NCI-H1092 treated with DMSO at 0.1 percent for 48 hours (cell line): Measurements from ENCODE around the gene SYNJ1.
"Not testable (repeated sequence)": the region's sequence is repeated elsewhere in the genome, so short reads cannot be mapped to it uniquely, and the experiment has no call there.

Source experiments
- DNase-seq: peaks from one replicate; lab custom pipeline; 2025; lab: John Stamatoyannopoulos, UW

The SYNJ1 gene

DNA sequence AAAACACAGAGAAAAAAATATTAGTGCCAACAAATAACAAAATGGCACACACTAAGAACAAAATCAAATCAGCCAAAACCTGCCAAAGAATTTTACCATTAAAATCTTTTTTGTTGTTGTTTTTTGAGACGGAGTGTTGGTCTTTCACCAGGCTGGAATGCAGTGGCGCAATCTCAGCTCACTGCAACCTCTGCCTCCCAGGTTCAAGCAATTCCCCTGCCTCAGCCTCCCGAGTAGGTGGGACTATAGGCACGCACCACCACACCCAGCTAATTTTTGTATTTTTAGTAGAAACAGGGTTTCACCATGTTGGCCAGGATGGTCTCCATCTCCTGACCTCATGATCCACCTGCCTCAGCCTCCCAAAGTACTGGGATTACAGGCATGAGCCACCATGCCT, 8.3 kb upstream of the SYNJ1 start:
- not testable (repeated sequence) for DNase-seq

DNA sequence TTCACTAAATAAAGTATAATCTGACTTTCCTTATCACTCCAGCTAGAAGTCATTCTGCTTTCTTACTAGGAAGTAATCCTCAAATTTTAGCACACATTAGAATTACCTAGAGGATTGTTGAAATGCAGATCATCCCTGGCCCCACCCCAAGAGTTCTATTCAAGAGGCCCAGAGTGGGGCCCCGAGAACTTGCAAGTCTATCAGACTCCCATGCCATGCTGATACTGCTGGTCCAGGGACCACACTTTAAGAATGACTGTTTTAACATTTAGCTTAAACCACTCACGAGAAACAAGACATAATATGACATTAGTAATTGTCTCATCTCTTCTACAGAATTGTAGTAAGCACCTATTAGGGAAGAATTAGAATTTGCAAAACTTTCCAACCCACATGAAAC, 7.7 kb upstream of the SYNJ1 start:
- DNase-seq: no peak

DNA sequence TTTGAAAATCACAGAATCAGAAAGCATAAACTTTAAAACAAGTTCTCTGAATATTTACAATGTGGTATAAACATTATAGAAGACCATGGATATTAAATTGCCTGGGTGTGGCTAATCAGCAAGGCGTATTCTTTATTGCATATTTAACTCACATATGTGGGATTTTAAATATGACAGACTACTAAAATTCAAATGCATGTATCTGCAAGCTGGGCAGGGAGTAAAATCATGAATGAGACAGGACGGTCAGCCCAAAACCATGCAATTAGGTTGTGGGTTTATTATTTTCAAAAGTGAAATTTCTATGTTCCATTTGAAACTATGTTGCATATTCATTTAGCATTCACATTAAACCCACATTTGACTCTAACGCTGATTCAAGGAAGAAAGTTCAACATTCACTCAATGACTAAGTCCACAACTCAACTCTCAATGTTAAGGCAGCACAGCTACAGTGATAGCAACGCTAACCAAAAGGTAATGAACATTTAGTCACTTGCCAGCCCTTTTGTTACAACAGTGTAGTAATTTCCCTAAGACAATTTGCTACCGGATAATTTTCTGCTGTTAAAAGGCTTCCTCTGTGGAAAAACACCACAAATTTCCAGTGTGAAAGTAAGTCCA, 6.3 kb upstream of the SYNJ1 start:
- DNase-seq: no peak

DNA sequence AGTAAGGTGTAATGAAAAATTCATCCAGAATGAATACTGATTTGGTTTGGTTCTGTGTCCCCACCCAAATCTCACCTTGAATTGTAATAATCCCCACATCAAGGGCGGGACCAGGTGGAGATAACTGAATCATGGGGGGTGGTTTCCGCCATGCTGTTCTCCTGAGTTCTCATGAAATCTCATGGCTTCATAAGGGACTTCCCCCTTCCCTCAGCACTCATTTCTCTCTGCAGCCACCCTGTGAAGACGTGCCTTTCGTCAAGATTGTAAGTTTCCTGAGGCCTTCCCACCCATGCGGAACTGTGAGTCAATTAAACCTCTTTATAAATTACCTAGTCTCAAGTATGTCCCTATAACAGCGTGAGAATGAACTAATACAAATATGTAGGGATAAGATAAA, 5.5 kb upstream of the SYNJ1 start:
- DNase-seq: no peak

DNA sequence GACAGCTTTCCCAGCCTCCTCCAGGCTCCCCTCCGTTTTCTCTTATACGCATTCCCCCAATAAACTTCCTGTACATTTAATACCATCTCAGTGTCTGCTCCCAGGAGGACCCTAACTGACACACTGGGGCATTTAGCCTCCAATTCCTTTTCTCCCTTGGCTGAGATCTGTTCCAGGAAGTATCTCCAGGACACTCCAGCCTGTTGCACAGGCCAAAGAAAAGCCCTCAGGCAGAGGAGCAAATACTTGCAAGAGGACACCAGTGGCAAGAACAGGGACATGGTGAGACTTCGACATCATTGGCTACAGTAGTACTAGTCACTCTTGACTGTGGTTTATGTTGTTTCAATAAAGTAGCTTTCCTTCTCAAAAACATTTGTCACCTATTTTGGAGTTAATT, 4.7 kb upstream of the SYNJ1 start:
- no peak for DNase-seq

DNA sequence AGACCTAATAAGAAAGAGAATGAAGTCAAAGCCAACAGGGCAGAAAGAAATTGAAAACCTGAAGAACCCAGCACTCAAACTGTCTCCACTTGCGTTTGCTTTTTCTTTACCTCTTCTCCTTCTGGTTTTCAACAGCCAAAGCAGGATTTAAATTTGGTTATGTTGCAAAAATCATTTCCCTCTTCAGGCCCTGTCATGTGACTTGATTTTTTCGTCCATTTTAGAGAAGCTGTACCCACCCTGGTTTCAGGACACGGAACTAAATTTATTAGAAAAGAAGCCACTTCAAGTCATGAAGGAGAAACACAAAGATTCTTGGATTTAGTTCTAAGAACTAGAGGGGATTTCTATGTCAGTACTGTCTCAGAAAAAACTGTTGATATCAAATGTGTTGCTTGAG, 1.0 kb upstream of the SYNJ1 start:
- DNase-seq: no peak

DNA sequence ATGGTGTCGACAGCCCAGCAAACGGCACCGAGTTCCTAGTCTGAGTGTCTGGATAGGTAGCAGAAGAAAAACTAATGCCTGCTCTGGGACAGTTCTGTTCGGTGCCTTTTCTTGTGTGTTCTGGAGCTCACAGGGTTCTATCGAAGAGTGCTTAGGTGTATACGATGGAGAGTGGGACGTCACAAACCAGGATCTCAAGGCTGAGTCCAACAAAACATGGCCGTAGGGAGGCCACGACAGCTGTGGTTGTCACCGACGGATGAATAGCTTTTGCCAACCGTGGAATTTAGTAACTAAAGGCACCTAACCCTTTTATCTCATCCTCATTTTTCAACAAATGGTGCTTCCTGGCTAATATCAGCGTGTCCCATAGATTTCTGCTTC, 635 bp upstream of the SYNJ1 start:
- no peak for DNase-seq

DNA sequence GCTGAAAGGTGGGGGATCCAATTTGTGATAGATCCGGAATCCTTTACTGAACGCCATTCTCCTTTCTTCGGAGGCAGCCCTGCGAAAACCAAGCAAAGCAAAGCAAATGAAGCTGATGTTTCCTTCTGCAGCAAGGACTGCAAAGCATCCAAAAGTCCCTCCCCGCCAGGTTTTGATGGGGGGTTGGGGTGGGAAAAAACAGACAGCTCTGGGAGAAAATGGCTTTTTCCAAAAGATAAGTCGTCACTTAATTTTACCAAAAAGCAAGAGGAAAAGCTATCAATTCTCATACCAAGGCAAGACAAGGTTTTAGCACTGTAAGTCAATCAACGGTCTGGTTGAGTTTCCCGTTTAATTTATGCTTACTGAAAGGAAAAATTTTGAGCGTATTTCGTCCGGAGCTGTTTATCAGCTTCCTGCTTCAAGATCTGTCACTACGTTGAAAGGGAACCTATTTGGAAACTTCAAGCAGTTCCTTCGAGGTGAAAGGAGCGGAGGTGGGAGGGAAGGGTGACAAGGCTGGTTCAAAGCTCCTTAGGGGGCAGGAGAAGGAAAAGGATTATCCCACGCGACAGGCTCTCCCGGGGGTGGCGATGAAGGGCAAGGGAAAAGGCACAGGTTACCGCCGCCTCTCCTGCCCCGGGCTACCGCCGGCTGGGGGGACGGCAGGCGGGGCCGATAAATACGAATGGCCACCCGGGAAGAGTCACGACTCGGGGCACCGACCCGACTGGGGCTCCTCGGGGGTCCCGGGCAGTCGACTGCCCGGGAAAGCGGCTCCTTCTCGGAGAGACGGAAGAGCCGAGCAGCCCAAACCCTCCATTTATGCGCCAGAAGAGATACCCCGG, 750 bp downstream of the SYNJ1 start:
- DNase-seq: peak; percentile 53

DNA sequence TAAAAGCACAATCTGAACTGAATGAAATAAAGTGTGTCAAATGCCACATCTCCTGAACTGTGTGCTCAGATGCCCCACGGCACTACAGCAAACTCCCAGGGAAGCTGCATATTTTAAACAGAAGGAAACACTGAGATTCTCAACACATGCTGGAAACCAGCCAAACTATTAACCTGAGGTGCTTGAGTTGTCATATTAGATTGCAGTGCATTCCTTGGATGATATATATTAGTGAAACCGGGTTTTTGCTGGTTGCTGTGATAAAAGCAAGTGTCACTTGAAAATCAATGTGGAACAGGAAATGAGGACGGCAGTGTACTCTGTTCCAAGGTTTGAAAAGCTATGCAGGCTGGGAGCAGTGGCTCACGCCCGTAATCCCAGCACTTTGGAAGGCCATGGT, 8.7 kb downstream of the SYNJ1 start:
- no peak for DNase-seq

DNA sequence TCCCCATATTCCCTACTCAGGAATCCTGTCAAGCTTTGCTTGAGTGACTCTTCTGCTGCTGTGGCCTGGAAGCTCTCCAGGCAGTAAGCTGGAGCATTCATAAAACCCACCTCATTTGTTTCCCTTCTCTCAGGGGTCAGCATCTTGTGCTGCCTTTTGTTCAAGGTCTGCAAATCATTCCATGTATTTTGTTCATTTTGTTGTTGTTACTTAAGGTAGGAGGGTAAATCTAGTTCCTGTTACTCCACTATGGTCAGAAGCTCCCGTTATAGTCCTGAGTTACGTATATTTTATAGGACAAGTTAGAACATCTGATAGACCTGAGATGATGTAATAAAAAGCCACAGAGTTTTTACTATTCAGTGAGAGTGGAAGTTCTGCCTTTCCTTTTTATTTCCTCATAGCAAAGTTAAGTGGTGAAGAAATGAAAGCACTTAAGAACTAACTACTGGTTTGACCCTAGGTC, 9.9 kb downstream of the SYNJ1 start:
- no peak for DNase-seq

DNA sequence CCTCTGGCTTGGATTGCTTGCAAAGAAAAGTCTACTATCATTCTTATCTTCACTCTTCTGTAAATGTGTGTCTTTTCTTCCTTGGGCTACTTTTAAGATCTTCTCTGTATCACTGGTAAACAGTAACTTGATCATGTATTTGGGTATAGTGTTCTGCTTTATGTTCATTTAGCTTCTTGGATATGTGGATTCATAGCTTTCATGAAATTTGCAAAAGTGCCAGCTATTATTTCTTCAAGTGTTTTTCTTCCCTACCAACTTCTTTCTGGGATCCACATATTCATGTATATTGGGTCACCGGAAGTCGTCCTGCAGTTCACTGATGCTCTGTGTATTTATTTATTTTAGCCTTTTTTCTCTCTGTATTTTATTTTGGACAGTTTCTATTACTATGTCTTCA, 11.3 kb downstream of the SYNJ1 start:
- DNase-seq: no peak

DNA sequence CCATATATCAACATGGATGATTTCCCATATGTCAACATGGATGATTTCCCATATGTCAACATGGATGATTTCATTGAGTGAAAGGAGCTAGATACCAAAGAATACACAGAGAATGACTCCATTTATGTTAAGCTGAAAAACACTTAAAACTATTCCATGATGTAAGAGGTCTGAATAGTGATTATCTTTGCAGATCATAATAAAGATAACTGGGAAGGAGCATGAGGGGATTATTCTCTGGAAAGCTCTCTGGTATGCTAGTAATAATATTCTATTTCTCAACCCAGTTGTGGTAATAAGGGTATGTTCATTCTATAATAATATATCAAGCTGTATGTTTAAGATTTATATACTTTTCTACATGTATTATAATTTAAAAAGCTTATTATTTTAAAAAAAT, 14.1 kb downstream of the SYNJ1 start:
- DNase-seq: no peak

DNA sequence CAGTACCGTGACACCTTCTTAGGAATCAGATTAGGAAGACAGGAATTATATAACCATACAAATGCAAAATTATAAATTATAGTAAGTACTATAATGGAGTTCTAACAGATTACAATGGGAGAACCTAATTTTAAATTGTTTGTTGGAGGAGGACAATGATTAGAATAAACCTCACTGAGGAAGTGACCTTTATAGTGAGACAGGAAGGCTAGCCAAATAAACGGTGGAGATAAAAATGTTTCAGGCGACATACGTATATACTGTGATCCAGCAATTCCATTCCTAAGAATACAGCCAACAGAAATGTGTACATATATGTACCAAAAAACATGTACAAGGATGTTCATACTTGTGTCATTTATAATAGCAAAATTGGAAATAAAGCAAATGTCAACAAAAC, 15.2 kb downstream of the SYNJ1 start:
- DNase-seq: no peak

DNA sequence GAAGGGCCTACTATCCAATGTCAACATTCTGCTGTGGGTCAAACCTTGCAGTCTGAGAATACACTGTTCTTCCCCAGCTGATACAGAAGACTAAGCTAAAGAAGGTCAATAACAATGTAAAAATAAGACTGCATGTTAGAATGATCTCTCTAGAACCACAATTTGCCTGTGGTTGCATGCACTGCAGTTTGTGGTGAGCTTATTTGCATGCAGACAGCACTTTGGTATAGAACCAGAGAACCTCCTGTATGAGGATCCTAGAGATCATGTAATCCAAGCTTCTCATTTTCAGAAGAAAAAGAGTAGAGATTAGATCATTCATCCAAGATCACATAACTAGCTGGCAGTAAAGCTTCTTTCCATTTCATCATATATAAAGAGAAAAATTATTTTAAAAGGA, 15.8 kb downstream of the SYNJ1 start:
- DNase-seq: no peak

DNA sequence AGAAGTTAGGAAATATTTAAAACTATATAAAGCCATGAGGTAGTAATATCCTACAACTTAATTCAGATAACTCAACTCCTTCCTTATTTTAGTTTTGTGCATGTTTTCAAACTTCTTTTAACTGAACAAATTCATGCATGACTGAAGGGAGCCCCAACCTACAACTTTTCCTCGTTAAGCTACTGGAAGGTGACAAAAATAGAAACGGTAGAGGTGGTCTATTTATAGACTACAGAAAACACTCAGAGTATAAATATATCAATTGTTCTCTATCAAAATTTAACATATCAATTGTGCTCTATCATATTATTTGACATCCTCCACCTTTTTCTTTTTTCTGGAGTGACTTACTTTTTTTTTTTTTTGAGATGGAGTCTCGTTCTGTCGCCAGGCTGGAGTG, 16.8 kb downstream of the SYNJ1 start:
- DNase-seq: no peak

DNA sequence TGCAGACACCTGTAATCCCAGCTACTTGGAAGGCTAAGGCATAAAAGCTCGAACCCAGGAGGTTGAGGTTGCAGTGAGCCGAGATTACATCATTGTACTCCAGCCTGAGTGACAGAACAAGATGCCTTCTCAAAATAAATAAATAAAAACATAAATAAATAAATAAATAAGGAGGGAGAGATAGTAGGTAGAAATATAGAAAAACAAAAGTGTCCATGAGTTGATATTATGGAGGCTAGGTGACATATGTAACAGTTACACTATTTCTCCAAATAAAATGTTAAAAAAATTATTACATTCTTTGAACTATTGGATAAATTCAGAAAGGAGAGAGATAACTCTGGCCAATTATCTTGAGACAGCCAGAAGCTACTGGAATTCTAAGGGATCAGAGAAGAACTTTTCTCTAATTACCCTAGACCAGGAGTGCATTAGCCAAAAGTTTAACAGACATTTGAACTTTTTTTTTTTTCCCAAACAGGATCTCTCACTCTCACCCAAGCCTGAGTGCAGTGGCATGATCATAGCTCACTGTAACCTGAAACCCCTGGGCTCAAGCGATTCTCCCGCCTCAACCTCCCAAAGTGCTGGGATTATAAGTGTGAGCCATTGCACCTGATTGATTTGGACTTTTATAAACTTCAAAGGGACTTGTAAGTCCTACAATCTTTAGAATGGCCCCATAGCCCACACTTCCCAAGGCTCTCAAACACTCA, 17.6 kb downstream of the SYNJ1 start:
- DNase-seq: no peak

DNA sequence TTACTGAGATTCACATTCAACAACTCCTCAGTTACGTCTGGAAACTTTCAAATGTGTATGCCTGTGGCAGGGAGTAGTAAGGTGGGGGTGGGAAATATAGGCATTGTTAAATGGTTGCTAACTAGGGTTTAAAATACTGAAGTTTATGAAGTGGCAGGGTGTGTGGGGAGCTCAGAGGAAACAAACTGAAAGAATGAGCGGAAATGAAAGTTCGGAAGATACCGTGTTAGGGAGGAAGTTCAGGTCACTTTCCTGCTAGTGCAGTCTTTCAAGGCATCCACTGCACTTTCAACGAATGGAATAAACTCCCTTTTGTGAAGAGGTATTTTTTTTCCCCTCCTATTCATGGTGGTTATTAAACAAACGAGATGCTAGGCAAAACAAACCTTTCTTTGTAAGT, 19.7 kb downstream of the SYNJ1 start:
- no peak for DNase-seq

DNA sequence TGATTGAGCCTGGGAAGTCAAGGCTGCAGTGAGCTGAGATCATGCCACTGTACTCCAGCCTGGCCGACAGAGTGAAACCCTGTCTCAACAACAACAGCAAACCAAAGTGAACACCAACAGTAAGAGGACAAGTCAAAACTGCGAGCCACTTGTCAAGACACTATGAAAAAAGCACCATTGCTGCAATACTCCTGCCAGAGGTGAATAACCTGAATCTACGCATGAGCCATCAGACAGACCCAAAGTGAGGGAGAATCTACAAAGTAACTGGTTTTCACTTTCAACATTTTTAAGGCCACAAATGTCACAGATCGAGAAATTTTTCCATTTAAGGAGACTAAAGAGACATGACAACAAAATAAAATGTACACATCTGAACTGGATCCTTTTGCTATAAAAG, 21.9 kb downstream of the SYNJ1 start:
- DNase-seq: no peak

DNA sequence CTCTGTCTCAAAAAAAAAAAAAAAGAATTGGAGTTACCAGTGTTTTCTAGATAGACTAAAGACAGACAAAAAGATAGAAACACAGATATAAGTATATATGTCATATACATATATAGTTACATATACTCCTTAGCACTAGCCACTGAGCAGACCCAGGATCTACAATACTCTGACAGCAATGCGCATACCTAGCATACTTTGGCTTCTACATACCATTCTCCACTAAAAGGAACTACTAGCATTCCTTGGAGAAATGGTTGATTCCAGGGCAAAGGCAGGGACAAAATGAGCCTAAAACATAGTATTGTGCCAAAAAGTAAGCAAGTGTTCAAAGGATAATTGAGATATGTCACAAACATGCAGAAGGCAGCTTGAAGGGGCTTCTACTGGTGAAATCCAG, 22.7 kb downstream of the SYNJ1 start:
- DNase-seq: no peak

DNA sequence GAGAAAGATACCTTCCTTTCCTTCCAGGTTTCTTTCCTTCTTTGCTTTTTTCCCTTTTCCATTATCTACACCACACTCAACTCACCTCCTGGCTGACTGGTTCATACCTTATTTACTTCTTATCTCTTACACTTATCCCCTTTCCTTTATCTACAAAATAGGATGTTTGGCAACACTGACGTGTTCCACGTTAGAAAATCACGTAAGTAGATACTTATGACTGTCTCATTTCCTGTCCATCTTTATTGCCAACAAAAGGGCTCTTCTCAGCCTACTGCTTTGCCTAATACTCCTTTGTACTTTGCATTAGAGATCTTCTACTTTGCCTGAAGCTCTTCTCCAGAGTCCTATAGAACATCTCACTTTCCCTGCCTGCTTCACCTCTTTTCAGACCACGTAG, 25.1 kb downstream of the SYNJ1 start:
- no peak for DNase-seq

DNA sequence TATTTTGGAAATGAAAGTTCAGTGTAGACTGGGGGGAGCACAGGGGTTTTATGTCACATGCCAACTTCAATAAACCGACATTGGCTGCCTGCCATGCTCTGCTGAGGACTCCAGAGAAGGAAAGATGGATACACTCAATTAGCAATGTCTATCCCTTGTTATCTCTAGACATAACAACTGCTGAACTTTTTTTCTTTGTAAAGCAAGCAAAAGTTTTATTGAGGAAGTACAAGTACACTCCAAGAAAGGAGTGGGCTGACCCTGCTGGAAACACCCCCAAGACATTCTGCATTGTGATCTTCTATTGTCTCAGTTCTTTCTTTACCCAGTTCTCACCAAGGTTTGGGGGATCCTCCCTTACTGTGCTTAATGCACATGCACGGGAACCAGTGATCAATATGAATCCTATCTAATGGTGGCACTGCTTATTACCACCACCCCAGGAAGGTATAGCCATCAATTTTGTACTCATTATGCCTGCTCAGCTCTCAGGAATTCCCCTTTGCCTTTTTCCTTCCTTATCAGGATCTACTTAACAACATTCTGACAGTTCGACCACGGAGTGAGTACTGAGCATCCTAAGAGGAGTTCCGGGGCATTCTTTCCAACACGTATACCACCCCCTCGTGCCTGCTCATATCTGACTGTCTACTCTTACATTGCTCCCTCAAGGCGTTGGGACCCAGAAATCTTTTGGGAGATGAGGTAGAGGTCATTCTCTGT, 28.7 kb downstream of the SYNJ1 start:
- no peak for DNase-seq

DNA sequence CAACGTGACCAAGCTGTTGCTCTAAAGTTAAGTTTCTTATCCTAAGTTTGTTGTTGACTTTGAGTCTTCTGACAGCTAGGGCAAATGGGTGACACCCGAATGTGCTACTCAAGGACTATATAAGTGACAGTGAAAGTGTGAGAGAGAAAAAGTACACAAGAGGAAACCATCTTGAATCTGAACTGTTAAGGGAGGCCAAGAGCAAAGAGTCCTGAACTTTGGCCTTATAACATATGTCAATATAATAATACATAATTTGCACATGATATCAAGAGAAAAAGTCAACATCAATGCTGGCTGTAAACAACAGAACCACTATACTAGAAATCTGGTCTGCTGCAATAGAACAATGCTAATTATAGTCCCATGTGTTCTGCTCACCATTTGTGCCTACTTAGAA, 29.5 kb downstream of the SYNJ1 start:
- DNase-seq: no peak

DNA sequence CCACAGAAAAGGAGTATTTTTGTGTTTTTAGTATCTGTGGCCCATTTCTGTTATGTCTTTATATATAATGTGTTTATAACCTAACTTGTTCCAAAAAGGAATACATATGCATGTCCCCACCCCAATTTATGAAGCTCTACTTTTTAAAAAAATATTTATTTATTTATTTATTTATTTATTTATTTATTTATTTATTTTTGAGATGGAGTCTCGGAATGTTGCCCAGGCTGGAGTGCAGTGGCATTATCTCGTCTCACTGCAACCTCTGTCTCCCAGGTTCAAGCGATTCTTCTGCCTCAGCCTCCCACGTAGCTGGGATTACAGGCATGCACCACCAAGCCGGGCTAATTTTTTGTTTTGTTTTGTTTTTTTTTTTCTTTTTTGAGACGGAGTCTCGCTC, 32.3 kb downstream of the SYNJ1 start:
- not testable (repeated sequence) for DNase-seq
